IMR-90 (cell line): ENCODE results near the gene RECK. TPM values are rescaled to one million over a fixed set of nuclear protein-coding genes. Genes with fewer than 3 reads are reported as not detected.
A peak's percentile ranks its signal among the peaks of the same experiment; 100 is the strongest.

Experiments used
- ATAC-seq: fragments of 200-7000 bp; cut with Tn5 transposase; 2 replicates; pipeline ENCODE4 v1.9.1; 2020; ENCODE audit warnings: low read depth, mild to moderate bottlenecking, moderate library complexity
- BruUV-seq: library from RNA; stranded (reverse); fragments of 400-500 nt; replicated peaks from 2 replicates; lab custom pipeline; 2021; lab: Mats Ljungman, UMichigan
- CTCF ChIA-PET: fragments of 300-600 bp; formaldehyde crosslinking; extraction: SDS; loops from one replicate; lab custom pipeline; 2021; ENCODE audit warnings: antibody characterized with exemption; lab: Yijun Ruan, JAX
- POLR2A ChIA-PET: fragments of 300-600 bp; sonication (Branson Sonifier 250); formaldehyde crosslinking; loops from one replicate; lab custom pipeline; 2022; ENCODE audit warnings: antibody characterized with exemption; ENCODE audit not compliant: unreplicated experiment; lab: Charles Lee
- DNase-seq: peaks from one replicate; pipeline ENCODE4 v3.0.0; 2013
- H2AFZ ChIP-seq: replicated peaks from 2 replicates; pipeline ENCODE3; 2013; ENCODE audit warnings: low read length, mild to moderate bottlenecking; ENCODE audit not compliant: poor library complexity
- H2AK5ac ChIP-seq: 2 replicates; pipeline ENCODE4 v1.6.1; 2013; ENCODE audit warnings: low read depth, low read length, inconsistent platforms
- H2AK9ac ChIP-seq: replicated peaks from 2 replicates; pipeline ENCODE3; 2013; ENCODE audit warnings: mild to moderate bottlenecking, low read depth, low read length, moderate library complexity; ENCODE audit not compliant: poor library complexity
- H2BK120ac ChIP-seq: 2 replicates; pipeline ENCODE4 v1.6.1; 2013; ENCODE audit warnings: low read depth, low read length, inconsistent platforms
- H2BK15ac ChIP-seq: 3 replicates; pipeline ENCODE4 v1.6.1; 2013; ENCODE audit warnings: low read depth, low read length, inconsistent platforms
- H2BK20ac ChIP-seq: 2 replicates; pipeline ENCODE4 v1.6.1; 2013; ENCODE audit warnings: low read depth, mild to moderate bottlenecking, inconsistent platforms, low read length, moderate library complexity
- H2BK5ac ChIP-seq: 2 replicates; pipeline ENCODE4 v1.6.1; 2013; ENCODE audit warnings: mild to moderate bottlenecking, low read depth, low read length, inconsistent platforms; ENCODE audit not compliant: poor library complexity, severe bottlenecking
- H3K14ac ChIP-seq: replicated peaks from 2 replicates; pipeline ENCODE4 v1.6.1; 2013; ENCODE audit warnings: low read depth, low read length, inconsistent platforms
- H3K18ac ChIP-seq: 2 replicates; pipeline ENCODE4 v1.6.1; 2013; ENCODE audit warnings: low read depth, low read length, control low read depth
- H3K23ac ChIP-seq: 2 replicates; pipeline ENCODE4 v1.6.1; 2013; ENCODE audit warnings: low read depth, low read length, inconsistent platforms
- H3K27ac ChIP-seq: 2 replicates; pipeline ENCODE4 v1.5.1; 2013; ENCODE audit warnings: mild to moderate bottlenecking, control low read depth, low read length; ENCODE audit not compliant: insufficient read depth
- H3K27me3 ChIP-seq: 2 replicates; pipeline ENCODE4 v1.6.1; 2013; ENCODE audit warnings: low read length; ENCODE audit not compliant: control insufficient read depth, insufficient read depth
- H3K36me3 ChIP-seq: 2 replicates; pipeline ENCODE4 v1.6.1; 2013; ENCODE audit warnings: low read length, mixed read lengths; ENCODE audit not compliant: control insufficient read depth, insufficient read depth
- H3K4ac ChIP-seq: 2 replicates; pipeline ENCODE4 v1.6.1; 2013; ENCODE audit warnings: low read depth, low read length, inconsistent platforms
- H3K4me1 ChIP-seq: 2 replicates; pipeline ENCODE4 v1.6.1; 2013; ENCODE audit warnings: low read length, mixed read lengths; ENCODE audit not compliant: control insufficient read depth, insufficient read depth
- H3K4me2 ChIP-seq: 2 replicates; pipeline ENCODE4 v1.6.1; 2013; ENCODE audit warnings: low read depth, mild to moderate bottlenecking, control low read depth, low read length, moderate library complexity
- H3K4me3 ChIP-seq: 2 replicates; pipeline ENCODE4 v1.5.1; 2013; ENCODE audit warnings: low read depth, mild to moderate bottlenecking, control low read depth, low read length, moderate library complexity; ENCODE audit not compliant: insufficient read depth
- H3K56ac ChIP-seq: 2 replicates; pipeline ENCODE4 v1.6.1; 2013; ENCODE audit warnings: low read length, inconsistent platforms; ENCODE audit not compliant: insufficient read depth; ENCODE audit errors: extremely low read depth
- H3K79me1 ChIP-seq, 2 experiments: 2 replicates each; pipeline ENCODE4 v1.6.1; 2013; ENCODE audit warnings: low read length in 2 of 2, inconsistent platforms in 1 of 2, low read depth in 1 of 2
- H3K9ac ChIP-seq: 2 replicates; pipeline ENCODE4 v1.6.1; 2013; ENCODE audit warnings: low read depth, low read length, control low read depth
- H3K9me1 ChIP-seq: 2 replicates; pipeline ENCODE4 v1.6.1; 2013; ENCODE audit warnings: low read length, inconsistent platforms; ENCODE audit not compliant: insufficient read depth
- H3K9me3 ChIP-seq: 2 replicates; pipeline ENCODE4 v1.6.1; 2013; ENCODE audit warnings: low read length; ENCODE audit not compliant: control insufficient read depth, insufficient read depth
- H4K20me1 ChIP-seq: 2 replicates; pipeline ENCODE4 v1.6.1; 2013; ENCODE audit warnings: low read length, inconsistent platforms; ENCODE audit not compliant: insufficient read depth
- H4K5ac ChIP-seq: 2 replicates; pipeline ENCODE4 v1.6.1; 2013; ENCODE audit warnings: mild to moderate bottlenecking, low read depth, low read length, control low read depth
- H4K8ac ChIP-seq, 2 experiments: 2 replicates each; pipeline ENCODE4 v1.6.1; 2013; ENCODE audit warnings: low read depth in 2 of 2, low read length in 2 of 2, control low read depth in 1 of 2, inconsistent platforms in 1 of 2
- H4K91ac ChIP-seq: 2 replicates; pipeline ENCODE4 v1.6.1; 2013; ENCODE audit warnings: low read depth, low read length, inconsistent platforms; ENCODE audit not compliant: insufficient read depth
- MAZ ChIP-seq: IDR thresholded peaks from 2 replicates; pipeline ENCODE4 v1.6.1; 2012; ENCODE audit warnings: low read depth, mild to moderate bottlenecking, low read length, improper control_type of control experiment, moderate library complexity, borderline replicate concordance
- RFX5 ChIP-seq: IDR thresholded peaks from 2 replicates; pipeline ENCODE4 v1.8.0; 2012; ENCODE audit warnings: low read depth, mild to moderate bottlenecking, low read length, moderate library complexity
- WGBS, 2 experiments: methylation state at CpG; one replicate each; pipeline versions ENCODE4 v1.1.5 to v1.1.7; 2013; ENCODE audit warnings: missing lambda C conversion rate in 2 of 2; ENCODE audit not compliant: insufficient read length in 1 of 2; ENCODE audit errors: extremely low coverage in 2 of 2; 5-methylcytosine and 5-hydroxymethylcytosine counted together
- dilution Hi-C: fragments of 300-500 bp; cut with HindIII; formaldehyde crosslinking; loops from one replicate; pipeline ENCODE4 v1.14.3; 2018; ENCODE audit warnings: low sequenced_read_pairs; ENCODE audit not compliant: unreplicated experiment
- in situ Hi-C: fragments of 300-500 bp; cut with MboI; formaldehyde crosslinking; loops from 3 replicates; pipeline ENCODE4 v1.14.3; 2019; ENCODE audit warnings: low sequenced_read_pairs, inconsistent platforms, mixed read lengths
- intact Hi-C: fragments of 100-400 bp; cut with micrococcal nuclease; formaldehyde crosslinking; loops from 2 replicates; pipeline ENCODE4 v1.10.0; 2022
- polyA plus RNA-seq, 3 experiments: library from polyadenylated mRNA; depleted of rRNA; stranded (reverse); fragments of >200 nt; gene quantifications; 2 replicates each; pipeline ENCODE4 v1.2.3, GENCODE V29; 2012; ENCODE audit warnings: low replicate concordance in 1 of 3
- total RNA-seq: library from RNA; depleted of rRNA; stranded (reverse); fragments of >200 nt; gene quantifications from 2 replicates; pipeline ENCODE4 v1.2.3, GENCODE V29; 2012

Gene RECK
- total and polyA plus RNA-seq, 2 of the 4 experiments (the other 2 are of a cell fraction): 23.5 to 44.0 TPM

GRCh38 chr9:36050476-36050875 is 13.8 kb downstream of the RECK start:
- POLR2A ChIA-PET: no interaction called here
- no peak overlapping the region for H3K9ac ChIP-seq
- CTCF ChIA-PET: no interaction called here
- DNase-seq (no peak), ATAC-seq (no peak)
- H2BK15ac ChIP-seq: no peak overlapping the region
- peaks cover 80% of the 10 kb centered on the region for H4K20me1 ChIP-seq
- H3K9me3 ChIP-seq: no peaks in the 10 kb centered on the region
- H3K27me3 ChIP-seq: no peaks in the 10 kb centered on the region
- no peak for TF ChIP-seq RFX5
- no peak for TF ChIP-seq MAZ
- no peak overlapping the region for H2BK120ac ChIP-seq
- H3K4me1 ChIP-seq: peaks cover 21% of the 10 kb centered on the region
- H3K4me2 ChIP-seq: no peak overlapping the region; the same call in 1 of the 2 replicates
- H3K4ac ChIP-seq: no peak overlapping the region
- no peak overlapping the region for H2AFZ ChIP-seq
- H3K14ac ChIP-seq: 0 out of 2 replicates have a peak overlapping the region, but pooled peaks have one; percentile 4
- peak overlapping the region; percentile 4 for H2BK5ac ChIP-seq
- BruUV-seq: no TSS peak
- intact Hi-C loops: no loop called here
- no peak overlapping the region for H2BK20ac ChIP-seq
- H4K5ac ChIP-seq: no peak overlapping the region
- H2AK5ac ChIP-seq: no peak overlapping the region
- no peak overlapping the region for H3K56ac ChIP-seq
- H4K91ac ChIP-seq: no peak overlapping the region
- in situ Hi-C loops: no loop called here
- H3K18ac ChIP-seq: no peak overlapping the region
- dilution Hi-C loops: no loop called here
- H3K79me1 ChIP-seq: peaks cover 7 to 68% of the 10 kb centered on the region in 2 experiments; a peak in 3 of 4 replicates
- H3K9me1 ChIP-seq: peaks cover 15% of the 10 kb centered on the region
- H3K23ac ChIP-seq: no peak overlapping the region
- H3K27ac ChIP-seq: no peak overlapping the region
- peaks cover 1% of the 10 kb centered on the region for H3K36me3 ChIP-seq
- H3K4me3 ChIP-seq: no peak overlapping the region
- H4K8ac ChIP-seq: no peak overlapping the region
- WGBS, 2 experiments: 100% methylated on average over 2 of the region's 3 CpGs; no CpG with 5 or more reads in 1 of the 2 experiments
- no peak overlapping the region for H2AK9ac ChIP-seq
